HG03460 (cell line): Measurements from ENCODE around the gene PARP6.

Experiments used
- ATAC-seq: cut with Tn5 transposase; IDR thresholded peaks from one replicate; pipeline ENCODE4 v1.9.1; 2021; ENCODE audit not compliant: unreplicated experiment

PARP6 gene

GRCh38 chr15:72272213-72272996 lies at the start of gene PARP6:
Gene PARP6 (minus strand): TSS chr15:72272554. CDS start chr15:72267477, 5,077 bp downstream.
- ATAC-seq: peak; percentile 92

- peak; percentile 71 for ATAC-seq
Observed at GRCh38 chr15:72319985-72320671, 47.8 kb upstream of the PARP6 start, which contains the start of gene CELF6. Gene CELF6 (minus strand): TSS chr15:72320157. CDS start chr15:72319874, 283 bp downstream.

GRCh38 chr15:72319360-72319984 lies 47.1 kb upstream of the PARP6 start:
- peak; percentile 36 for ATAC-seq

GRCh38 chr15:72318408-72318942 lies 46.1 kb upstream of the PARP6 start:
- ATAC-seq: no peak

- ATAC-seq: no peak
Observed at GRCh38 chr15:72315706-72316370, 43.5 kb upstream of the PARP6 start.

- ATAC-seq: no peak
Observed at GRCh38 chr15:72313881-72314280, 41.5 kb upstream of the PARP6 start.

- no peak for ATAC-seq
Observed at GRCh38 chr15:72313448-72313840, 41.1 kb upstream of the PARP6 start.

GRCh38 chr15:72312605-72313447 lies 40.5 kb upstream of the PARP6 start:
- peak; percentile 84 for ATAC-seq

- ATAC-seq: no peak
Observed at GRCh38 chr15:72307026-72307425, 34.7 kb upstream of the PARP6 start.

- ATAC-seq: no peak
Observed at GRCh38 chr15:72306211-72306785, 33.9 kb upstream of the PARP6 start.

- ATAC-seq: no peak
Observed at GRCh38 chr15:72304596-72304995, 32.2 kb upstream of the PARP6 start.

GRCh38 chr15:72302955-72303354 lies 30.6 kb upstream of the PARP6 start:
- ATAC-seq: no peak

- no peak for ATAC-seq
Observed at GRCh38 chr15:72289597-72290325, 17.4 kb upstream of the PARP6 start.

GRCh38 chr15:72288796-72289596 lies 16.6 kb upstream of the PARP6 start:
- no peak for ATAC-seq

GRCh38 chr15:72285927-72286516 lies 13.7 kb upstream of the PARP6 start:
- no peak for ATAC-seq

- no peak for ATAC-seq
Observed at GRCh38 chr15:72285402-72285801, 13.0 kb upstream of the PARP6 start.

GRCh38 chr15:72284781-72285180 lies 12.4 kb upstream of the PARP6 start:
- ATAC-seq: no peak

GRCh38 chr15:72281713-72282112 lies 9.4 kb upstream of the PARP6 start:
- ATAC-seq: no peak
